Mesenteric fat pad (tissue), 1 donor: ENCODE data around the gene FOXA1. TPM values are rescaled to one million over a fixed set of nuclear protein-coding genes. Genes with fewer than 3 reads are reported as not detected.

Experiments
- DNase-seq: peaks from one replicate; pipeline ENCODE4 v3.0.0-alpha.2; 2020; ENCODE audit warnings: low spot score
- total RNA-seq: library from RNA; stranded (reverse); fragmentation: NEBNext Ultra II Directional; extraction: Animal tissue kit (Norgen Biotek cat#: 25700); gene quantifications from one replicate; pipeline ENCODE4 v1.2.1, GENCODE V29; 2021
- donor health status: DM: yes; HTN: yes; CAD: no.

The FOXA1 gene
- total RNA-seq, 1 donor from 2014 or later = not detected

DNA sequence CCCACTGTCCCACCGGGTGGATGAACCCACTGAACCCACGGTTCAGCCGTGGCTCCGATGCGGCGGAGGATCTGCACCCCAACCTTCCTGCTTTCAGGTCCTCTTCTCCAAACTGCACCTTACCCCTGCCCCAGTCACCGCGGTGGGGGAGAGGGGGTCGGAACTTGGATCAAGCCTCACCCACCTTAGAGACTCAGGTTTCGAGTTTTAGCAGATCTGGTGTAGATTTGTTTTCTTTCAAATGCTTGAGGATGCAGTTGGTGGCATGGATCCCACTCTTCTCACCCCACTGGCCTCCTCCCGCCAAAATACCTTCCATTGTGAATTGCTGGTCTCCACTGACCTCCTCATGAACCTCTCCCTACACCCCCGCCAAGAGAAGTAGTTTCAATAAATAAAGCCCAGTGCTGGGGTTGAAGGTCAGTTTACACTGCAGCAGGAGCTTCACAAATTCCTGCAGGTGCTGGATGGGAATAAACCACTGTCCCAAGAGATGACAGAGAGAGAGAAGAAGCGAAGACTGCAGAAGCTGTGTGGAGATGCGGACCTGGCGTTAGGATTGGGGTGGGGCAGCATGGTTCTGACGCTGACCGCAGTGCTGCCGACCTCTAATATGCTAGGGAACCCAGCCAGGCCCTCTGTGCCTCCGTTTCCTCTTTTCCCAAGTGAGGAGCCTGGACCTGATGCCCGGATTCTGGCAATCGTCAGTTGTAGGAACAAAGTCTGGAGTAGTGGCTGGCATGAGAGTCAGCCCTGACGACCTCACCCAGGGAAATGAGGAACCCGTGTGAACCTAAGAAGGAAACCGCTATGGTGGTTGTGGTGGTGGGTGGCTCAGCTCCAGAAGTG lies 7.8 kb upstream of the FOXA1 start:
- no peak for DNase-seq

DNA sequence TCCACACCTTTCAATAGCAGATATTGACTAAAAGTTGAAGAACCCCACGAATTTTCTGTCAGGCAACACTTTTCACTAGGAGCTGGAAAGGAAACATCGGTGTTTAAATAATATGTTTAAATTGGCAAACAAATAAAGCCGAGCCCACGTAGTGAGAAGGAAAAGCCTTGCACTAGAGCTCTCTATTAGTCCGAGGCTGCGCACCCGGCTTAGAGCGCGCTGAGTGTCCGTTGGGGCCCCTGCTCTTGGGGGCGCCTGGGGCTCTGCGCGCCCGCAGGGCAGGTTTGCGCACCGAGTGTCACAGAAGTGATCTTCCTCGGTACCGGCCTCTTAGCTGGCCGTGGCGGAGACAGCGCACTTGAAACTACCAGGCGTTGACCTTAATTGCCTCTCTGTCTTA lies 6.8 kb upstream of the FOXA1 start:
- DNase-seq = no peak

DNA sequence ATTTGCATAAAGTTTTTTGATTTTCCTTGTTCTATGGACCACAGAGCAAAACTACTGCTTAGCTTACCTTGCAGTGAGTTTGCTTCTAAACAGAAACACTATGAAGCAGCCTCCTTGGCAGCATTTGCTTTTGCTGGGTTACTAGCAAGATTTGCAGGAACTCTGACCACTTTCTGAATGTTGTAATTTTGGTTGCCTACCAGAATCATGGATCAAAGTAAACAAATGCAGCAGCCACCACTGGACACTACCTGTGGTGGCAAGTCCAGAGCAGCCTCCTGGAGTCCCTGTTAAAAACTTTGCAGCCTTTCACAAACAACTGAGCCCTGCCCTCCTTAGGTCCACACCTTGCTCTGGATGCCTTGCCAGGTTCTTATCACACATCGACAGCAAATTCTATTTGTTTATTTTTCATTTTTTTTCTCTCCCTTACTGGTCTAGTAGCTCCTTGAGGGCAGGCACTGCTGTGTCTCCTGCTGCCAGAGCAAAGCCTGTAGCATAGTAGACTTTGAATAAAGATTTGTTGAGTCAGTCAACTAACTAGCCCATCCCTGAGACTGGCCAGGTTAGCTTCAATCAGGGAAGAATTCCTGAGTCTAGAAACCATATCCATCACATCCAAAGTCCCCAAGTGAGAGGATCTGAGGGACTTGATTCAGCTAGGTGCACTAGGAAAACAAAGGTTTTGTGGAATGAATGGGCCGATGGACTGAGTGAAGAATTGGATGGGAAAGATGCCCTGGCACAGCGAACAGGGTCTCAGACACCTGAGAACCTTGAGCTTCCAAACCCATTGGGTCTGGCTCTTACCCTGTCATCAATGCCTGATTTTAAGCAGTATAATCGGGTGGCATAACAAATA lies 6.1 kb upstream of the FOXA1 start:
- no peak for DNase-seq

DNA sequence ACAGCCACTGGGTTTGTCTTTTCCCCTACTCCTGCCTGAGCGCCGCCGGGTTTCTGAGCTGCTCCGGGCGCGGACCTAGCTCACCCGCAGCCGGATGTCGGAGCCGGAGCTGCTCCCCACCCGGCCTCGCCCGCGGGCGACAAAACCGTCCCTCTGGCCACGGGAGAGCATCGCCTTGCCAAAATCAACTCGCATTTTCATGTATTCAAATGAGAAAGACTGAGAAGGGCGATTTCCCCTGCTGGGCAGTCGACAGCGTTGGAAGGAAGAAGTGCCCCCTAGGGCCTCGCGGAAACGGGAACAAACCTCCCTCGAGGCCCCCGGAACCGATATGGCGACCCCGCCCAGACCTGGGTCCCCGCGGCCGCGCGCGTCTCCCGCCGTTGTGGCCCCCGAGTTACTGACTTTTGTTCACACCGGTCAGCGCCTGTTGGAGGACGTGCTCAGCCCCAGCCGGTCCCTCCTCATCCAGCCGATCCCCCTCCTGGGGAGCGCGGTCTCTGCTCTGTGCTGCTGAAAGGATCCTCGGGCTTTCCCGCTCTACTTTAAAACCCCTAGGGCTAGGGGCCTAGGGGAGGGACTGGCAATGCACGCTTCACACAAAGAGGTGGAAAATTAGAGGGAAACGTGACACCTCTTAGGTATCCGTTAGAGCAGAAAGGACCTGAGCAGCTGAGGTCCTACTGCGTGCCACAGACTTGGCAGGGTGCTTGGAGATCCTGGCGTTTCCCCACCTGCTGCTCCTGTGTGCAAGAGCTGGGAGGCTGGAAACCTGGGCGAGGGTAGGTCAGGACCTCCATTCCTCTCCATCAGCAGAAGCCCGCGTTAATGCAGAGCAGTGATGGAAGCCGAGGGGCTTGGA lies 4.7 kb upstream of the FOXA1 start:
- no peak for DNase-seq

DNA sequence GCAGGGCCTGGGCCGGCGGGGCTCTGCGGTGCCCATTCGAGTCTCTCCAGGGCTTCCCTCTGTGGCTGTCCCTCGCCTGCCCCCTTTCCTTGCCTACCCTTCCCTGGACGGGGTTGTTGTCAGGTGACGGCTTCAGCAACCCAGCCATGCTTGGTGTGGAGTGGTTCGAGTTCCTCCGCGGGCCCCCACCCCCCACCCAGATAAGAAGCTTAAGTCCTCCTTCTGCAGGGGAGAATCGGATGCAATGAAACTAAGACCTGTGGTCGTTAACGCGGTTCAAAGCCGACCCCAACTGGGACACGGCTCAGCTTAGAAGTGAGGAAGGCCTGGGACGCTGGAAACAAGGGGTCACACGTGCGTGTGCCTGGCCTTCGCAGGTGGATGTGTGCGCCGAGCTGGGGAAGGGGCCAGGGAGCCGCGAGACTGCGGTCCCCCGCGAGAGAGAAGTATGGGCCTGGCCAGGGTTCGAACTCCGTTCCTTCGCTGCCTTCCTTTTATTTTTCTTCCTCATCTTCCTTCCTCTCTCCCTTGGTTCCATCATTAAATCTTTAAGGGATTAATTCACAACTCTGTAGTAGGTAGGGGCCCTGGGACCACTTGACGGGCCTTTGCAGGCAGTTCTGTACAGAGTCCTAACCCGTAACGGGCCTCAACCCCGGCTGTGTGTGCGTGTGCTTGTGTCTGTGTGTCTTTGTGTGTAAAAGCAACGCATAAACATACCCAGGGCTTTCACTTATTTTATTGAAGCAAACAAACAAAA lies 3.9 kb upstream of the FOXA1 start:
- DNase-seq = no peak

DNA sequence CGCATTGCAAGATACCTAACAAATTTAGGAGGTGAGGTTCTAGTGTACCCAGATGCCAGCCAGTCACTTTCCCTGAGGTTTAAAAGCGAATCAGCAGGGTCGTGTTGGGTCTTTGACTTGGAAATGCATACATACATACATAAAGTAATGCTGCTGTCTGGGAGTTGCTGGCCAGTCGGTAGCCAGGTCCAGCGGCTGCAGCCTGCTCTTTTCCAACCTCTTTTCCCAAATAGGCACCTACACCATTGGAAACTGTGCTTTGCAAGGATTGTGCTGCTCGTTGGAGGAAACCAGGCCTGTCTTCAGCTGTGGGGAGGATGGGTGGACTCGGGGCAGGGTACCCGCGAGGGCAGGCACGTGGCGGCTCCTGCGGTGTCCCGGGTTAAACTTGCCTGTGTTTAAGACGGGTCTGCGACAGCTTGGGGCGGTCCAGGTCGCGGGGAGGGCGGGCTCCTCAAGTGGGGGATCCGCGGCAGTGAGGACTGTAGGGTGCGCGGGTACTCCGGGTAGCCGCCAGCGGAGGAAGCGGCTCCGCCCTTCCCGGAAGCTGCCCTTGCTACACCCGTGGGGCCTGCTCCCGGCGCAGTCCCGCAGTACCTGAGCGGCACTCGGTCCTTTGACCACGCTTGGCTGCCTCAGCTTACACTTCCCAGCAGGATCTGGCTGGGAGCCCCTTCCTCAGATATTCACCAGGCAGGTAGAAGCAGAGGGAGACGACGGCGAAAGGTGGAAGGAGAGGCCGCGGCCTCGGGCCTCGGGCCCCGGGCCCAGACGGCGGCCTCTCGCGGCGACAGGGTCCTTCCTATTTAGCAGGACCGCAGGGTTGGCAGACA lies 3.1 kb upstream of the FOXA1 start:
- no peak for DNase-seq

DNA sequence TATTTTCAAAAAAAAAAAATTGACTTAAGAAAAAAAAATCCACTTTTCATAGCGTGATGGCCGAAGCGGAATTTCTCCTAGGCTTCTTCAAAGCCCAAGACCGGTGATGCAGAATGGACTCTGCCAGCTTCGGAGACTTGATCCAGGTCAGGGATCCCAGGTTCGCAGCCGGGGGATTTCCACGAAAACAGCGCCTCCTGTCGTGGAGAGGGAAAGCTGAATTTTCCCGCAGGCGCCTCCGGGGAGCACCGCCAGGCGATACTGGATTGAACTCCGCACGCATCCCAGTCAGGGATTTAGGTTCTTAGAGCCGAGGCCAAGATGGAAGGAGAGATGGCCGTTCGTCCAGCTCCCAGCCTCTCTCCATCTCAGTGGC lies 2.5 kb upstream of the FOXA1 start:
- no peak for DNase-seq

DNA sequence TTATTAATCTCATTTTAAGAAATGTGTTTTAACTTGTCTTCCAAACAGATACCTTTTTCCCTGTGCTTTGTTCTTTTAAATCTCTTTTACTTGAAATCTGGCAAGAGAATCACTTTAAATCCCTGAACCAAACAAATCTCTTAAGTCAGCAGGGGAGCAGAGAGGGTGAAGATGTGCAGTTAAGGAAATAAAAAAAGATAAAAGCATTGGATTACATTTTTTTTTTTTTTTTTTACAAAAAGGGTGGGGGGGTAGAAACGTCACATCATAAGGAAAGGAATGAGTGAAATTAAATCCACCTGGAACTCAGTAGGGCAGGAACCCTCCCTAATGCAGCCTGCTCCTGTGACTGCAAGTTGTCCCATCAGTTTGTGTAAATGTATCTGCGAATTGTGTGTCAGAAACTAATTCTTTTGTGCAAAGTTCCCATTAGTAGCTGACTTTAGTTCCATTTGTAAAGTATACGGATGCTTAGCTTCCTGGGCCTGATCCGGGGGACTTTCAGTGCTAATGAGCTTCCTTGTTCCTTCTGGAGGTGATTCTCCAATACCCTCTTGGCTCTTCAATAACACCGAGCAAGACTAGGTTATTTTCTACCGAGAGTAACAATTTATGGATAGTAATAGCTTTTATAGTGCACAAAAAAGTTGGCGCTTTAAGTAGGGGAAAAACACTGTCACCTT lies 1.9 kb upstream of the FOXA1 start:
- no peak for DNase-seq

DNA sequence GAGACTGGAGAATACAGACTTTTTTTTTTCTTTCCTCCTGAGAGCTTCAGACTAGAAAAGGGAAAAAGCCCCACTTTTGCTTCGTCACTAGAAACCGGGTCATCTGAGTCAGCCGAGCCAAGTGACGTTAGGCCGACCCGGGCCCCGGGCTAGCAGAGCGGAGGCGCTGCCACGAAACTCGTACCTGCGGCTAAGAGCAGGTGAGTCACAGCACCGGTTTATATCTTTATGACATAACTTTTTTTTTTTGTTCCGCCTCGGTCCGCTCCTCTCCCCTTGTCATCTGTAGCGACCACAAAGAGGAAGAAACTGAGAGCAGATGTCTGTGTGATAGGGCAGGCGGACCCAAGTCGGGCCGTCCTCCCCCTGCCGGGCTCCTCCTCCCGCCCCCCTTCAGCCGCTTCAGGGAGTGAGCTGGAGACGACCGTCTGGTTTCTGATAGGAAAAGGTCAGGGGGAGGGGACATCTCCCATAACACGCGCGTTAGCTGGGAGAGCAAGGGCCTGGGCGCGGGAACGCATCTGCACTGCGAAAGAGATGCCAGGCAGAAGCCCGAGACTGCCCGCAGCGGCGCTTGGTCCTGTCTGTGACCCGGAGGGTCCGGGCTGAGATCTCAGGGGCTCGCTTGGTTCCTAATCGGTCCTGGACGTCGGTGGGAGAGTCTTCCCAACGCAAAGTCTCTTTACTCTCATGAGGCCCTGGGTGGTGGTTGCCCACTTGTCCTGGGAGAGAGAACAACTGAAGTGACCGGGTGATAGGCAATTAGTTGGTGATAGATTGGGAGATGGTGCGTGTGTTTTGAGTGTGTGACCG lies 966 bp upstream of the FOXA1 start:
- no peak for DNase-seq

DNA sequence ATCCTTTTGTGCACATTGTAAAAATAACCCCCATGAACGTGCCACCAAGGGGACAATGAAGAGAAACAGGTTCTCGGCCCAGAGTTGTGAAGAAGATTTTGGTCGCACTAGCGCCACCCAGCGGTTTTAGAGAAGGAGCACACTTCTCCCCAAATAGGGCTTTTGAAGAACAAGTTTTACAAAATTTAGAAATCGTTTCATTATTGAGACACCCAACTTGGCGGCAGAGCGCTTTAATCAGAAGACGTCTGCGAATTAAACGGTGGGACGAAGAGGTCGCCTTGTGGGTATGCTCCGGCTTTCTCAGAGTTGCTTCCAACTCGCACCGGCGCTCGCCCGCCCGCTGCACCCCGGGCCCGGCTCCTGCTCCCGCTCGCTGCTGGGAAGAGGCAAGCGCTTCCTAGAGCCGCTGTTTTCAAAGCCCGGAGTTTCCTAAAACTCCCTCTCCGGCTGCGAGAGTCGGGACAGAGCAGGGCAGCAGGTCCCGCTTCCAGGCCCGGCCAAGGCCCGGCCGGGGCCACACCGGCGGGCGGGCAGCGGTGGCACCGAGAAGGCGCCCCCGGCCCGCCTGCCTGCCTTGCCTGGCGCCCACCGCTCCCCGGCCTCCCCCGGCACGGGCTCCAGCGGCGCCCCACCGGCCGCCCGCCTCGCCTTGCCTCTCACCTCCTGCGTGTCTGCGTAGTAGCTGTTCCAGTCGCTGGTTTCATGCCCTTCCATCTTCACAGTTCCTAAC lies 645 bp downstream of the FOXA1 start:
- DNase-seq = no peak

DNA sequence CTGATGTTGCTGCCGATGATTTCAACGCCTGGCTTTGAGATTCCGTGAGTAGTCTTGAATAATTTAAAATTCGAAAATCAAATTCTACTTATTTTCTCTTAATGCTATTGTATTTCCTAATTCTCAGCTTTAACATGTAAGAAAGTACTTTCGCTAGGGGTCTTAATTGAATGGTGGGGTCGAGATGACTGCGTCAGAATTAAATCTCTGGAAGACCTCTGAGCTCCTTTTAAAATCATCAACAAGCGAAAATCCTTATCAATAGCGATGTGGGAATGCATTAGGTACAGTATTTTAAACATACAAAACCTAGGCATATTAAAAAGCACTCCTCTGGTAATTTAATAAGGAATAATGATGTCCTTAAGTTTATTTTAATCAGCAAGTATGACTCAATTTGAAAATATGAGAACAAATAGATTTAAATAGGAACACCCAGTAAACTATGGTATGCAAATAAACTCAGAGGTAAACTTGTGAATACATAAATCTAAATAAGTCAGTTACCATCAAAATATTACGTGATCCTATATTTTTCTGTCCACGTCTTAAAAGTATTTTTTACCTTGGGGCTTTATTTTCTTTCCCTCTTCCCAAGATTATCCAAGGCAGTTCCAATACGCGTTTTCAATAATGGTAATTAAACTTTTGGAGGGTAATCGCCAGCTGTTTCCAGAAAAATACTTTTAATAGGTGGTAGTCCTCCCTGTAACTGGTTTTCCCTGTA lies 1.4 kb downstream of the FOXA1 start:
- DNase-seq = no peak

DNA sequence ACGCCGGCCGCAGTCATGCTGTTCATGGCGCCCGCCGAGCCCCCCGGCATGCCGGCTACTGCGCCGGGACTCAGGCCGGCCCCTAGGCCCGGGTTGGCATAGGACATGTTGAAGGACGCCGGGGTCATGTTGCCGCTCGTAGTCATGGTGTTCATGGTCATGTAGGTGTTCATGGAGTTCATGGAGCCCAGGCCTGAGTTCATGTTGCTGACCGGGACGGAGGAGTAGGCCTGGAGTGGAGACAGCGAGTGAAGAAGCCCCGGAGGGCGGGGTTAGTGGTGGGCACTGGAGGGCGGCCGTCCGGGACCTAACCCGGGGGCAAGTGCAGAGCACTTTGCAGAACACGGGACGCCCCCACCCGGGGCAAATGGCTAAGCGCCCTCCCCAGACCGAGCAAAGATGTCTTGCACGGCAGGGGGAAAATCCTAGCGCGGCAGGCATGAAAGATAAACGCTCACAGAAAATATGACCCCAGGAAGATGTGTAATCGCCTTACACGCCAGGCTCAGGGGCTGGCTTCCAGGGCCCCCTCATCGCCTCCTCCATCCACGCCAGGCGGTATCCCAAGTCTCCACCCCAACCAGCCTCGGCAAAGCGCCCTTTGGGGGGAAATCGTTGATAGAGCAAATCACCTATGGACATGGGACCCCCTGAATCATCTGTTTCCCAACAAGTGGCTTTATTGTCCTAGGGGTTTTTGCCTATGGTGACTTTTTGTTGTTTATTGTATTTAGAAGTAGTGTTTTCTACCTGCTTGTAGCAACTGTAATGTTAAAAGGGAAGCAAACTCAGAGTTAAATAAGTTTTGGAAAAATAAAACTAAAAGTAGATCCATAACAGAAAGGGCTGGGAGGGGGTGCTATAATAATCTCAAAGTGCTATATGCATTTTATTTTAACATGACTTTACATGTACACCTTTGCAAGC lies 2.3 kb downstream of the FOXA1 start:
- DNase-seq = no peak

DNA sequence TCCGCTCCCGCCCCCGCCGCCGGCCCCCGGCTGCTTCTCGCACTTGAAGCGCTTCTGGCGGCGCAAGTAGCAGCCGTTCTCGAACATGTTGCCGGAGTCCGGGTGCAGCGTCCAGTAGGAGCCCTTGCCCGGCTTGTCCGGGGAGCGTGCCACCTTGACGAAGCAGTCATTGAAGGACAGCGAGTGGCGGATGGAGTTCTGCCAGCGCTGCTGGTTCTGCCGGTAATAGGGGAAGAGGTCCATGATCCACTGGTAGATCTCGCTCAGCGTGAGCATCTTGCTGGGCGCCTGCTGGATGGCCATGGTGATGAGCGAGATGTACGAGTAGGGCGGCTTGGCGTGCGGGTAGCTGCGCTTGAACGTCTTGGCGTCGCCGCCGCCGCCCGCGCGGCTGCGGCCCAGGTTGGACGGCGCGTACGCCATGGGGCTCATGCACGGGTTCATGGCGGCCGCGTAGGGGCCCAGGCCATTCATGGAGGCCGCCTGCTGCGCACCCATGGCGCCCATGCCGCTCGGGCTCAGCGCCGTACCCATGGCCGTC lies 3.0 kb downstream of the FOXA1 start:
- no peak for DNase-seq

DNA sequence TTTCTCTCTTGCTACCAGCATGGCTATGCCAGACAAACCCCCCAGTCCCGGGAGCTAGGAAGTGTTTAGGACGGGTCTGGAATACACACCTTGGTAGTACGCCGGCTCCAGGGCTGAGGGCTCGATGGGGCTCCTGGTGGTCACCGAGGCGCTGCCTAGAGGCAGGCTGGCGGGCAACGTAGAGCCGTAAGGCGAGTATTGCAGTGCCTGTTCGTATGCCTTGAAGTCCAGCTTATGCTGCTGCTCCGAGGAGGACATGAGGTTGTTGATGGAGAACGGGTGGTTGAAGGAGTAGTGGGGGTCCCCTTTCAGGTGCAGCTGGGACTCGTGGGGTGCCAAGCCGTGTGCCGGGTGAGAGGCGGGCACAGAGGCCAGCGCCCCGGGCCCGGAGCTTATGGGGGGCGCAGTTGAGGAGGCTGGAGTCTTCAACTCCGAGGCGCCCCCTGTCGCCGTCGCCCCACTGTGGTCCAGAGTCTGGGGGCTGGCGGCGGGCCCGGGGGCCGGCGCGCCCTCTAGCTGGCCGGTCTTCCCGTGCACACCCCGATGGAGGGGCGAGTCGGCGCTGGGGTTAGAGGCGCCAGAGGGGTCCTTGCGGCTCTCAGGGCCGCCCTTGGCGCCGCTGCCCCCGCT lies 3.6 kb downstream of the FOXA1 start:
- no peak for DNase-seq
